Coronary artery (tissue), 2 donors: Measurements from ENCODE around the gene MOCS2.

Source experiments
- DNase-seq: peaks from one replicate; pipeline ENCODE4 v3.0.0-alpha.2; 2017; ENCODE audit warnings: low spot score
- H3K27ac ChIP-seq, 2 donors: fragments of 200-600 bp; sonication (generic); one replicate each; pipeline ENCODE4 v1.5.1; 2016 to 2019
- H3K4me3 ChIP-seq: fragments of 200-600 bp; sonication (generic); 2 replicates; pipeline ENCODE4 v1.5.1; 2016; ENCODE audit warnings: mild to moderate bottlenecking, moderate library complexity
- TF ChIP-seq, protein P1 (sequence below): fragments of 200-600 bp; sonication (generic); IDR thresholded peaks from one replicate; pipeline ENCODE4 v1.5.1; 2019; ENCODE audit warnings: antibody characterized with exemption

The MOCS2 gene

DNA sequence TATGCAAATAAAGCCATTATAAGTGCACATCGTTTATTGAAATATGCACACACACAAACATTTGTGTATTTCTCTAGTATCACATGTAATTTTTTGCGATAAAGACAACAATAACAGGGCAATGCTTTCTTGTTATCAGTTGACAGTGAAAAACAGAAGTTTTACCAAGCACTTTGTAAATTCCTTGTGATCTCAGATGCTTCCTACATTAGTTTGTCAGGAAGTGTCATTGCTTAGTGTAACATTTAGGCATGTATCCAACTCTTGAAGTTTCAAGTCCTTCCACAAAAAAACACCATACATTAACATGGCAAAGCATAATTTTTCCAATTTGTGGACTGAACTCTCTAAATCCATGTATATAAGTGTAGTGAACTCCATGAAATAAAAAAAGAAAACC lies 46.4 kb downstream of the MOCS2 start:
- DNase-seq, result no peak
- TF ChIP-seq, protein P1, sequence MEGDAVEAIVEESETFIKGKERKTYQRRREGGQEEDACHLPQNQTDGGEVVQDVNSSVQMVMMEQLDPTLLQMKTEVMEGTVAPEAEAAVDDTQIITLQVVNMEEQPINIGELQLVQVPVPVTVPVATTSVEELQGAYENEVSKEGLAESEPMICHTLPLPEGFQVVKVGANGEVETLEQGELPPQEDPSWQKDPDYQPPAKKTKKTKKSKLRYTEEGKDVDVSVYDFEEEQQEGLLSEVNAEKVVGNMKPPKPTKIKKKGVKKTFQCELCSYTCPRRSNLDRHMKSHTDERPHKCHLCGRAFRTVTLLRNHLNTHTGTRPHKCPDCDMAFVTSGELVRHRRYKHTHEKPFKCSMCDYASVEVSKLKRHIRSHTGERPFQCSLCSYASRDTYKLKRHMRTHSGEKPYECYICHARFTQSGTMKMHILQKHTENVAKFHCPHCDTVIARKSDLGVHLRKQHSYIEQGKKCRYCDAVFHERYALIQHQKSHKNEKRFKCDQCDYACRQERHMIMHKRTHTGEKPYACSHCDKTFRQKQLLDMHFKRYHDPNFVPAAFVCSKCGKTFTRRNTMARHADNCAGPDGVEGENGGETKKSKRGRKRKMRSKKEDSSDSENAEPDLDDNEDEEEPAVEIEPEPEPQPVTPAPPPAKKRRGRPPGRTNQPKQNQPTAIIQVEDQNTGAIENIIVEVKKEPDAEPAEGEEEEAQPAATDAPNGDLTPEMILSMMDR, result no peak
- no peak overlapping the region for H3K4me3 ChIP-seq
- H3K27ac ChIP-seq, result no peak overlapping the region

DNA sequence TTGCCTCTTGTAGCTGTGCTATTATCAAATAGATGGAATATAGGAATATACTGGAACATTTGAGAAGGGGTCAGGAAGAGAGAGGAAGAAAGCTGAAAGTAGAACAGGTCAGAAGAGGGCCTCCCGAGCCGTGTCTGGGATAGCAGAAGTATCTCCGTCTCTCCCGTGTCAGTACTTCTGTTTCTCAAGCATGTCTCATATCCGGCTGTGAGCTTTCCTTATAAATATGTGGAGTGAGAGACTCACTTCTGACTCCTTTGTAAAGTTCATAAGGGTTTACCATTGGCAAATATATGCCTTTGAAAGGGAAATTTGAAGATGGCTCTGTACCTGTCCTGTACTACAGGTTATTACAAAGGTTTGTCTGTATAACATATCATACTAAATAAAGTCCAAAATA lies 50.3 kb downstream of the MOCS2 start:
- no peak for DNase-seq
- TF ChIP-seq, protein P1, result no peak

DNA sequence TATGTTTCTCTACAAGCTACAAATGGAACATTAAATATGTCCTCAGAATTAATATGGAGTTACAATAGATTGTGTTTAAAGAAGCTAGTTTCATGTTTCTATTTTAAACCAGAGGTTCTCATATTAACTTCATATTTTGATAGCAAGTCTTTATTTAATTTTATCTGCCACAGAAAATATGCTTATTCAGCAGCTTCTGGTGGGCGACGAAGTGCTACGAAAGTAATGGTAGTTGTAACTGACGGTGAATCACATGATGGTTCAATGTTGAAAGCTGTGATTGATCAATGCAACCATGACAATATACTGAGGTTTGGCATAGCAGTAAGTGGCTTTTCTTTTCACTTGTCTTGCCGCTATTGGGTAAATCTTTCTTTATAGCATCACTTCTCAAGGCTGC lies 54.2 kb downstream of the MOCS2 start:
- TF ChIP-seq, protein P1, result no peak
- DNase-seq, result no peak
- Histone ChIP-seq H3K27ac (no peak overlapping the region), H3K4me3 (no peak overlapping the region)

More for the DNA sequence above, 50.3 kb downstream of the MOCS2 start:
- H3K27ac ChIP-seq, result no peak overlapping the region
- no peak overlapping the region for H3K4me3 ChIP-seq

DNA sequence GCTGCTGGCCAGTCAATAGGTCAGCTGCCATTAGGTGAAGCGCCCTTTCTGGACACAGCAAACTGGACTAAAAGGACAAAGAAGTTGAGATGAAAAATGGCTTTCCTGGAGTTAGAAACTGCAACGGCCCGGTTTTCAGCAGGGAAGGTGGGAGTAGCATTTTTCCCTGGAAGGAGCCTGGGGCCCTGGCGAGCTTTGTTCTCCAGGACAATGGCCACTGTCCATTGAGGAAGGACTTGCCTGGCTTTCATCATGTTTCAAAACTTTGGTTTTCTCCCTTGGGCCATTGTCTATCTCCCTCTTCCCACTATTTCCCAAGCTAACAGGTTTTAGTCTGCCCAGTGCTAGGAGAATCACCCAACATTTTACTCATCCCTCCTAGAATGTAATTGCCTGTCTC lies 56.2 kb downstream of the MOCS2 start:
- no peak overlapping the region for H3K4me3 ChIP-seq
- TF ChIP-seq, protein P1, result no peak
- no peak for DNase-seq
- no peak overlapping the region for H3K27ac ChIP-seq

DNA sequence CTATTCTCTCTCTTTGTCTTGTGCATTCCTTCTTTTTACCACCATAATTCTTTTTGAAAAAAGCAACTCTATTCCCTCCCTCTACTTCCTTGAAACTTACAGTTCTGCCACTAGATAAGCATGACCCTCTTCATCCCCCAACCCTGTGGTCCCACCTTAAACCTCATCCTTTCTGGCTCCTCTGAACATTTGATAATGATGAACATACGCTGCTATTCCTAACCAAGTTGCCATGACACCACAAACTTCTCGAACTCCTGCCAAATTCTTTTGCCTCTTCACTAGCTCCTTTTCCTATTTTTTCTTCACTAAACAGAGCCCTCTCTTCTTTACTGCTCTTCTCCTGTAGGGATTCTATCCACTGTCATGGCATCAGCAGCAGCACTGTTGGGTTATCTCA lies 57.1 kb downstream of the MOCS2 start:
- no peak overlapping the region for H3K4me3 ChIP-seq
- TF ChIP-seq, protein P1, result no peak
- no peak overlapping the region for H3K27ac ChIP-seq
- no peak for DNase-seq

DNA sequence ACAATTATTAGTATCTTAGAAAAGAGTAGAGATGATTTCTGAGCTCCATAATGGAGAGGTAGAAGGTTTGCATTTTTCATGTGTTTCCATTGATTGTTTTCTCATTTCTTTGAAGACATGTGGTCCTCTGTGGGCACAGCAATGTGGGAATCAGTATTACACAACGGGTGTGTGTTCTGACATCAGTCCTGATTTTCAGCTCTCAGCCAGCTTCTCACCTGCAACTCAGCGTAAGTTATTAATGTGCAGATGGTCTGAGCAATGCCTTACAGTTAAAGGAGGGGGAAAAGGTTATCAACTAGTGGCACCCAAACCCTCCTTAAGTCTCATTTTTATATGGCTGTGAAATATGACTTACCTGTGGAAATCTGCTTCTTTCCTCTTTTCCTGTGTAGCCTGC lies 61.3 kb downstream of the MOCS2 start:
- Histone ChIP-seq H3K4me3 (no peak overlapping the region), H3K27ac (no peak overlapping the region)
- DNase-seq, result no peak
- TF ChIP-seq, protein P1, result no peak
